ENCODE measurements around the gene TRPM1.

TRPM1 gene

GRCh38 chr15:31046759-31047359 lies 54.7 kb downstream of the TRPM1 start:
- no peak for DNase-seq

DNA sequence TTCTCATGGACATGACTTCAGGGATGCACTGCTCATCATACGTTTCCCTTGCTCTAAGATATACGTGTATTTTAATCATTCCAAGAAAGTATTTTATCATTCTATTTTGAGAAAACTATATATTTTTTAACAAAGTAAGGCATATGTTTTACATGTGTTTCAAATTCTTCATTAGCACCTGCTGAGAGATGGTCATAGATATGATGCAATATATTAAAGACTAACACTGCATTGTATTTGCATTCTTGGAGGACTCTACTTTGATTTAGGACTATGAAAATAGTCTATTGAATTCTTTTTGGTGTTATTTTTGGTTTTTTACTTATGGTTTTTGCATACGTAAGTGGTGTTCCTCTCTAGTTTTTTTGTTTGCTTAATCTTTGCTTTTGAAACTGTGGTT lies 55.9 kb downstream of the TRPM1 start:
- no peak for DNase-seq

DNA sequence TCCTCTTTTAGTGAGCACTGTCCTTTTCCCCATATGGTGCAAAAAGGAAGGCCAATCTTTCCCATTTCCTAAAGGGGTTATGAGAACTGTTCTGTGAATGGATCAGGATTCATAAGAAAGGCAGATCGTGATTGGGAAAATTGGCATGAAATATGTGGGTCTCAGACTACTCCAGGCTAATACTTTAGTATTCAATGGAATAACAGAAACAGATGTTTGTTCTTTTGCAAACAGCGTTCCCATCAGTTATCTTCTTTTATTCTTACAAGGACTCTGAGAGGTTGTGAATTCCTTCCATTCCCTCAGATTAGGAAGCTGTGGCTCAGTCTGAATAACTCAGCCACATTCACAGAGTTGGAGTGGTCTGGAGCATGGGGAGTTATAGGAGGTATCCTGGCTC lies 58.8 kb downstream of the TRPM1 start:
- no peak for DNase-seq

DNA sequence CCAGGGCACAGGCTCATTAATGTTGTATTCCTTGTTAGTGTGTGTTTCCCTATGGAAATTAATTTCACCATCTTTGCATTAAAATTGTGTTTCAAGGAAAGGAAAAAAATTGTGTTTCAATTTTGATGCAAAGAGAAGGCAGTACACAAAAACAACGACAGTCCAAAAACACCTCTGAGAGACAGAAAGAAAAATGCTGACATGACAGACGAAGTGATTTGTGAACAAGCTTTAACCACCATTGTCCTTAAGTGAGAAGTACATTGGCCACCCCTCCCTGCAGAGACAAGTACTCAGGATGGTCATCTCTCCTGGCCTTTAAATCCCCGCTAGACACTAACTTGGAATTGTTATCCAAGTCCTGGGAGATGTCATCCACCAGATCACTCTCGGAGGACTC lies 59.9 kb downstream of the TRPM1 start:
- no peak for DNase-seq

- DNase-seq: no peak
Observed at GRCh38 chr15:31040611-31041010, 60.9 kb downstream of the TRPM1 start.

DNA sequence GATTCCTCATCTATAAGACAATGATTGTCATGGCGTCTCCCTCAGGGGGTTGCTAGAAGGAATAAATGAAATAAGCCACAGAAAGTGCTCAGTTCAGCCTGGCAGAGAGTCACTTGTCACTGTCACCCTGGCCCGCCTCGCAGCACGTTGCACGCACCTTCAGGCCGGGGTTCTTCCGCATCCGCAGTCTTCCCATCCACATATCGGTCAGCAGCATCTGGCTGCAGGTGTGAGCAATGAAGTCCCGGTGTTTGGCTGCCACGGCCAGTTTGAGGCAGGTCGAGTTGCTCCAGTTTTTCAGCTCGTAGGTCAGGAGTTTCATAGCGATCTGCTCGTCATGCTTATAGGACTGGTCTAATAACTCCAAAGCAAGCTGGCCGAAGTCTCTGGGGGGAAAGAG lies 61.6 kb downstream of the TRPM1 start:
- no peak for DNase-seq

GRCh38 chr15:31037731-31038477 lies 63.6 kb downstream of the TRPM1 start:
- DNase-seq: no peak

- no peak for DNase-seq
Observed at GRCh38 chr15:31036783-31037182, 64.7 kb downstream of the TRPM1 start.

GRCh38 chr15:31035610-31036009 lies 65.9 kb downstream of the TRPM1 start:
- DNase-seq: no peak

DNA sequence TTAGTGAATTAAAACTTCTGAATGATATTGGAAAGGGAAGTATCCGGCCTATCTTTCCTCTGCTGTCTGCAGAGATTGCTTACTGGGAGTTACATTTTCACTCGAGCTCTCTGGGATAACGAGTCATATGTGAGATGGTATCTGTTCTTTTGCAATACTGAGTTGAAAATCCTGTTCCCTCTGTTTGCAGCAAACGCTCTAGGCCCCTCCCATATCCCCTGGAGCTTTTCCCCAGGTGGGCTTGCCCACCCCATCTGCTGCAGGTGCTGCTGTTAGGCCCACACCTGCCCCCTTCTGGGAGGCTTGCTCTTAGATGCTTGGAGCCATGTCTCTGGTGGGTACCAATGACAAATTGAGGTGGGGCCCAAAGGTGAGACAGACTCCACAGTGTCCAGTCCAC lies 67.4 kb downstream of the TRPM1 start:
- no peak for DNase-seq

- DNase-seq: no peak
Observed at GRCh38 chr15:31032961-31033371, 68.6 kb downstream of the TRPM1 start.

GRCh38 chr15:31031471-31032067 lies 70.0 kb downstream of the TRPM1 start:
- no peak for DNase-seq

DNA sequence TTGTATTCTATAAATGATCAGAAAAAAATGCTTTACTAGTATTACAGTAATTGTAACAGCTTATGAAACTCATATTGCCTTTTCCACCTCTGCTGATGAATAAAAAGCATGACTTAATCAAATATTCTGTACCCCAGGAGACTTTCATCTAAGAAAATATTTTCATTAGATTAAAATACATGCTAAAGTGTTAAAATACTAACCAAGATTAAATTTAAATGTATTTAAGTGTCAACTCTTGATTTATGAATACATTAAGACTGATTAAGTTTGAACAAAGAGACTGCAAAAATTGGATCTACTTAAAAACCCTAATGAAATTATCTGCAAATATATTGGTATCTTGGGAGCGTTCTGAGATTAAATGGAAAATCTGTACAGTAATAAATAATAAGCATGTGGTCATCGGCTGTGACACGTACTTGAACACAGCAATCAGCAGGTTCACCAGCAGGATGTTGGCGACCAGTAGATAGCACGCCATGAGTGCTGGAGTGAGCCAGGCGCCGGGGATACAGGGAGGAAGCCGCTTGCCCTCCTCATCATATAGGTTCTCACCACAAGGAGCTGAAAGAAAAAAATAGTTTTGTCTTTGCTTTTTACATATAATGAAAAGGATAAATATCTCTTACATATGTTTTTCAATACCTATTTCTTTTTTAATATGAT lies 73.5 kb downstream of the TRPM1 start:
- DNase-seq: no peak

DNA sequence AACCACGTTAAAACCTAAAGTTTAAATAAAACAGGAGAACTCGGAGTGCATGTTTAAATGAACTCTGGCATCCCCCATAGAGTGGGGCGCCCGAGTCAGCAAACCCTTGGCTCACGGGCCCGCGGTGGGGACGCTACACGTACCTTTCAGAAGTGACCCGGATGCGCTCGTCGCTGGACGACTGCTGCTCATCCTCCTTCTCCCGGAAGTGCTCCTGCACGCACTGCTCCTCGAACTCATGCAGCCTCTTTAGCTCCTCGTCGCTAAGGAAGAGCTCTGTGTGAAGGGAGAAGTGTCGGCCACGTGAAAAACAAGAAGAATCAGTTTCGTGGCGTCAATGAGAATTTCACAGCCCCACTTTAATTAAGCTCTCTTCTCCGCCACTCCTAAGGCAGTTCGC lies 75.5 kb downstream of the TRPM1 start:
- no peak for DNase-seq

DNA sequence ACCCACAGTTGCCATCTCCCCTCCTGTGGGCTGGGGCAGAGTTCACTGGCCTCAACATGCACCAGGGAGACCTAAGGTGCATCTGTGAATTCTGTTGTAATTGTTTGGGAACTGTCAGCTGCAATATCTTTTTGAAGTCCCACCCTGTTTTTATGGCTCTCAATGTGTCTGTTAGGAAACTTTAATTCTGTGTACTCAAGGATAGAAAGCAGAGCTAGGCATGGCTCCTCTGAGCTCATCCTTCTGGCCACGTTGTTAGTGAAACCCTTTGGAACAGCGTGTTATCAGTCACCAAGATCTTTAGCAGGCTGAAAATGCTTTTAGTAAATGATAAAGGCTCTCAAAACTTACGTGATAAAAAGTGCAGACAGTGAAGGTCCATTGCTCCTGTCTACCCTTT lies 76.5 kb downstream of the TRPM1 start:
- DNase-seq: no peak

DNA sequence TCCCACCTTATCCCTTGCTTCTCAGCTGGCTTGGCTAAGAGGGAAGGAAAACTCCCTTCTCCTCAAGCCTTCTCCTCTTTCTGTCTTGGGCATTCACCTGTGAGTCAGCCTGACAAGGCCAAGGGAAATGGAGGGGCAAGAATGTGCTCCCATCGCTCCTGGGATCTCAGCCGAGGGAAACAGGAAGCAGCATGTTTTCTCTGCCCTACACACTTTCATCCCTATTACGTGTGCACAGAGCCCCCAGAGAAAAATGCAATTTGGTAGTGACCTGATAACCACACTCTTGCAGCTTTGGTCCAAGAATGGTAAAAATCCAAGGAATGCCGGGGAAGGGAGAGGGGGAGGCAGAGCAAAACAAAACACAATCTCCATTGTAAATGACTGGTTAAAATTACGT lies 77.2 kb downstream of the TRPM1 start:
- no peak for DNase-seq

GRCh38 chr15:31023841-31024240 lies 77.7 kb downstream of the TRPM1 start:
- DNase-seq: no peak

- no peak for DNase-seq
Observed at GRCh38 chr15:31021067-31021665, 80.4 kb downstream of the TRPM1 start.

GRCh38 chr15:31020542-31020941 lies 81.0 kb downstream of the TRPM1 start:
- no peak for DNase-seq

GRCh38 chr15:31019986-31020385 lies 81.5 kb downstream of the TRPM1 start:
- no peak for DNase-seq

- DNase-seq: no peak
Observed at GRCh38 chr15:31017311-31017710, 84.2 kb downstream of the TRPM1 start.

GRCh38 chr15:31016446-31016915 lies 85.0 kb downstream of the TRPM1 start:
- DNase-seq: no peak

DNA sequence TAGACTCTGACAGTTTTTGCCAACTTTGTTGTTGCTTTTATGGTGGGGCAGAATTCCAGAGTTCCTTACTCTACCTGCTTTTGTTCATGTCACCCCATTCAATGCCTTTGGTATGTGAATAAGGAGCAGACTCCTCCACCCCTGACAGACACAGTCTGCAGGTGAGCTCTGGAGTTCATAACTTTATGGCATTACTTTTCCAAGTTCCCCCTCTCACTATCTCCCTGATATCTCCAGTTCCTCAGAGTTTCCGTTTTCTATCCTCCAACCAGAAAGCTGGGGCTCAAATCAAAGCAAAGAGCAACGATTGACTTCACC lies 87.0 kb downstream of the TRPM1 start:
- no peak for DNase-seq
